GM12892 (cell line): Measurements from ENCODE around the gene MRPL16.
"Not testable (repeated sequence)": the region's sequence is repeated elsewhere in the genome, so short reads cannot be mapped to it uniquely, and the experiment has no call there.

Experiments
- DNase-seq: peaks from one replicate; pipeline ENCODE4 v3.0.0; 2011; ENCODE audit not compliant: insufficient read length
- FAIRE-seq: peaks from 2 replicates; lab custom pipeline; 2011; peaks lifted over from hg19 to GRCh38; lab: Jason Lieb, UNC
- POLR2A ChIP-seq: IDR thresholded peaks from 2 replicates; pipeline ENCODE4 v1.6.1; 2011; ENCODE audit warnings: low read depth, low read length, control low read depth
- POLR2AphosphoS5 ChIP-seq: IDR thresholded peaks from 2 replicates; pipeline ENCODE4 v1.6.1; 2011; ENCODE audit warnings: low read depth, low read length, control low read depth
- TAF1 ChIP-seq: IDR thresholded peaks from 2 replicates; pipeline ENCODE4 v1.6.1; 2011; ENCODE audit warnings: low read depth, mild to moderate bottlenecking, control low read depth, low read length, borderline replicate concordance

The MRPL16 gene

GRCh38 chr11:59802639-59803176 lies 7.9 kb downstream of the MRPL16 start:
- TF ChIP-seq POLR2AphosphoS5 (no peak), TAF1 (no peak)
- FAIRE-seq: peak; percentile 85
- DNase-seq: no peak

GRCh38 chr11:59801981-59802638 lies 8.5 kb downstream of the MRPL16 start:
- FAIRE-seq (no peak), DNase-seq (no peak)
- TF ChIP-seq TAF1 (no peak), POLR2AphosphoS5 (no peak), POLR2A (no peak)

GRCh38 chr11:59801160-59801706 lies 9.3 kb downstream of the MRPL16 start:
- no peak for FAIRE-seq

GRCh38 chr11:59800390-59801025 lies 10.1 kb downstream of the MRPL16 start:
- DNase-seq: no peak
- TF ChIP-seq TAF1: no peak
- TF ChIP-seq POLR2A: no peak
- FAIRE-seq: no peak

More at GRCh38 chr11:59801160-59801706, 9.3 kb downstream of the MRPL16 start:
- TF ChIP-seq POLR2A: no peak
- no peak for TF ChIP-seq POLR2AphosphoS5
- TF ChIP-seq TAF1: no peak
- DNase-seq: no peak

- TF ChIP-seq POLR2AphosphoS5: no peak
- no peak for TF ChIP-seq POLR2A
- TF ChIP-seq TAF1: no peak
- no peak for DNase-seq
- FAIRE-seq: no peak
Measured at GRCh38 chr11:59794417-59794816, 16.2 kb downstream of the MRPL16 start.

- FAIRE-seq (no peak), DNase-seq (no peak)
- no peak for TF ChIP-seq POLR2A
- TF ChIP-seq TAF1: no peak
- no peak for TF ChIP-seq POLR2AphosphoS5
Measured at GRCh38 chr11:59792507-59792906, 18.1 kb downstream of the MRPL16 start.

- DNase-seq (no peak), FAIRE-seq (no peak)
- no peak for TF ChIP-seq POLR2AphosphoS5
- no peak for TF ChIP-seq TAF1
Measured at GRCh38 chr11:59791639-59792038, 18.9 kb downstream of the MRPL16 start.

GRCh38 chr11:59787816-59788215 lies 22.8 kb downstream of the MRPL16 start:
- FAIRE-seq (no peak), DNase-seq (no peak)
- TF ChIP-seq POLR2AphosphoS5: no peak
- no peak for TF ChIP-seq TAF1
- TF ChIP-seq POLR2A: no peak

- no peak for FAIRE-seq
- TF ChIP-seq TAF1: no peak
- TF ChIP-seq POLR2AphosphoS5: no peak
- no peak for TF ChIP-seq POLR2A
- no peak for DNase-seq
Measured at GRCh38 chr11:59787255-59787588, 23.4 kb downstream of the MRPL16 start.

- TF ChIP-seq POLR2A (no peak), POLR2AphosphoS5 (no peak), TAF1 (no peak)
- no peak for DNase-seq
- FAIRE-seq: no peak
Measured at GRCh38 chr11:59785818-59786217, 24.8 kb downstream of the MRPL16 start.

- not testable (repeated sequence) for DNase-seq, FAIRE-seq
Measured at GRCh38 chr11:59784441-59784840, 26.1 kb downstream of the MRPL16 start.

- DNase-seq (no peak), FAIRE-seq (no peak)
- TF ChIP-seq TAF1: no peak
- TF ChIP-seq POLR2A: no peak
- no peak for TF ChIP-seq POLR2AphosphoS5
Measured at GRCh38 chr11:59783632-59784090, 26.9 kb downstream of the MRPL16 start.
